AG04449 (cell line): Measurements from ENCODE around the gene RBM8A.

Experiments used
- CTCF ChIA-PET: fragments of 350-600 bp; formaldehyde crosslinking; extraction: SDS; loops from one replicate; lab custom pipeline; 2021; ENCODE audit warnings: antibody characterized with exemption; lab: Yijun Ruan, JAX
- POLR2A ChIA-PET: fragments of 400-600, 350-600 bp; formaldehyde crosslinking; extraction: SDS; loops from one replicate; lab custom pipeline; 2020; ENCODE audit warnings: antibody characterized with exemption, inconsistent platforms; lab: Yijun Ruan, JAX
- DNase-seq: peaks from one replicate; pipeline ENCODE4 v3.0.0-alpha.2; 2010; ENCODE audit warnings: low read depth, low spot score
- H3K4me3 ChIP-seq: 2 replicates; pipeline ENCODE4 v1.5.1; 2011; ENCODE audit warnings: low read depth, mild to moderate bottlenecking, control low read depth, low read length
- CTCF ChIP-seq: IDR thresholded peaks from one replicate; pipeline ENCODE4 v1.5.1; 2011; ENCODE audit warnings: mild to moderate bottlenecking, moderate library complexity, low read length, control low read depth, inconsistent platforms; ENCODE audit not compliant: insufficient read depth; ENCODE audit errors: missing control alignments

Gene RBM8A

DNA sequence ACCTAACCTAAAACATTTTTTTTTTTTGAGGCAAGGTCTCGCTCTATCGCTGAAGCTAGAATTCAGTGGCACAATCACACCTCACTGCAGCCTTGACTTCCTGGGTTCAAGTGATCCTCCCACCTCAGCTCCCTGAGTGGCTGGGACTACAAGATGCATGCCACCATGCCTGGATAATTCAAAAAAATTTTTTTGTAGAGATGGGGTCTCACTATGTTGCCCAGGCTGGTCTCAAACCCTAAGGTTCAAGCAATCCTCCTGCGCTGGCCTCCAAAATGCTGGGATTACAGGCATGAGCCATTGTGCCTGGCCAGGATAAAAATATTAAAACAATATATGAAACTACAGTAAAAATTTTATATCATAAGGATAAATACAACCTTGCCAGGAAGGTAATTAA is 25.6 kb upstream of the RBM8A start:
- ChIA-PET CTCF (interaction anchor here (1.3 to 2.0 kb wide), 2 partner anchors 25 to 108 kb away, joined by 4 to 7 read pairs; partner anchors contain the start of genes NUDT17 and RBM8A), POLR2A (no interaction called here)

GRCh38 chr1:145951526-145951925 is 24.2 kb upstream of the RBM8A start:
- TF ChIP-seq CTCF, result no peak
- no peak overlapping the region for H3K4me3 ChIP-seq
- DNase-seq, result no peak
- CTCF ChIA-PET, result interaction anchor here (1.3 to 1.7 kb wide), 2 partner anchors 28 to 106 kb away, joined by 4 to 5 read pairs; partner anchors contain the start of gene NUDT17
- POLR2A ChIA-PET, result no interaction called here

More for the DNA sequence above, 25.6 kb upstream of the RBM8A start:
- H3K4me3 ChIP-seq, result no peak overlapping the region
- no peak for DNase-seq
- no peak for TF ChIP-seq CTCF

DNA sequence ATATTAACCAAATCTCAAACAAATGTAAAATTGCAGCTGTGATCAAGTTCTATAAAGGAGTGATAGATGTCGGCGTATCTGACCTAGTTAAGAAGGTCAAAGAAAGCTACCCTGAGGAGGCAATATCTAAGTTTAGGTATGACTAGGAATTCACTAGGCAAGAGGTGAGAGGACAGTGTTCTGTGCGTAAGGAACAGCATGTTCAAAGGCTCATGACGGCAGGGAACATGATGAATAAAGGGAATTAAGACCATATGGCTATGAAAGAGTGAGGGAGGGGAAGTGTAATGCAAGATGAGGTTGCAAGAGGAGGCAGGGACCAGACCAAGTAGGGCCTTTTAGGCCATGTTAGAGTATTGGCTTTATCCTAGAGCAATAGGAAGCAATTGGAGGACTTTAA is 21.9 kb upstream of the RBM8A start:
- TF ChIP-seq CTCF, result no peak
- ChIA-PET POLR2A (interaction anchor here (0.6 kb wide), 1 partner anchor 22 kb away, joined by 3 read pairs; the partner anchor contains the start of gene RBM8A), CTCF (interaction anchor here (0.6 to 1.4 kb wide), 5 partner anchors 9 to 81 kb away, joined by 3 to 4 read pairs (median 3); partner anchors contain the start of gene LIX1L)
- H3K4me3 ChIP-seq, result no peak overlapping the region
- DNase-seq, result no peak

DNA sequence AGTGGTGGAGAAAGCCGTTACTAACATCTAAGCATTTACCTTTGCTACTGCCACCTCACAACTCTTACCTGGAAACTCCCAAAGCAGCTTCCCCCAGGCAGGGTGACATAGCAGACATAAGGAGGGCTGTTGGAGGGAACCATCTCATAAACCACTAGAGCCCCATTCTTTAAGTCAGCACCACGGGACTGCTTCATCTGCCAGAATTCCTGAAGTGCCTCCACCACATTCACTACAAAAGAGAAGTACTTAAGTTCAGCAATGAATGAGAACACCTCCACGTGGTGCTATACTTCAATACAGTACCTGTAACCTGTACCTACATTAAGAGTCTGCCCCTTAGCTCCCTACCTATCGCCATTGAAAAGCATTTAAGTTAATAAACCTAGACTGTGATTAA is 20.3 kb upstream of the RBM8A start:
- ChIA-PET POLR2A (no interaction called here), CTCF (interaction anchor here (1.1 kb wide), 1 partner anchor 30 kb away, joined by 3 read pairs; no protein-coding TSS in a partner anchor)
- no peak for DNase-seq
- no peak overlapping the region for H3K4me3 ChIP-seq
- no peak for TF ChIP-seq CTCF

DNA sequence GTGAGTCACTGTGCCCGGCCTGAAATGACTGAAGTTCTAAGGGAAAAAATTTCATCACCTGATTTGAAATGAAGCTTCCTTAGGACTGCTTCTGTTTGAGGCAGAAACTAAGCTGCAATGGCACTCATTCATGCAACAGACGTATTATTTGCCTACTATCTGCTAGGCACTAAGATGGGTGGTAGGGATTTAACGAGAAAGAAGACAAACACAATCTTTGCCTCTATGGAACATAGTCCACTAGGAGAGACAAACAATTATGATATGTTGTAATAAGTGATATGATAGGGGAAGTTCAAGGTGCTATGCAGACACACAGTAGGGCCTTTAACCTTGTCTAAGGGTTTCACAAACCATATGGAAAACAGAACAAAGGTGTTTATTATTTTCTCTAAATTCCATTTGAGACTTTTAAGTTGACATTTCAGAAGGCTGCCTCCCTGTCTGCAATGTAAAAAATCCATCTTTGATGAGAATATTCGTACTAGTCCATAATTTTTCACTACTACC is 19.2 kb upstream of the RBM8A start:
- H3K4me3 ChIP-seq, result no peak overlapping the region
- ChIA-PET CTCF (no interaction called here), POLR2A (no interaction called here)
- no peak for TF ChIP-seq CTCF
- DNase-seq, result no peak

DNA sequence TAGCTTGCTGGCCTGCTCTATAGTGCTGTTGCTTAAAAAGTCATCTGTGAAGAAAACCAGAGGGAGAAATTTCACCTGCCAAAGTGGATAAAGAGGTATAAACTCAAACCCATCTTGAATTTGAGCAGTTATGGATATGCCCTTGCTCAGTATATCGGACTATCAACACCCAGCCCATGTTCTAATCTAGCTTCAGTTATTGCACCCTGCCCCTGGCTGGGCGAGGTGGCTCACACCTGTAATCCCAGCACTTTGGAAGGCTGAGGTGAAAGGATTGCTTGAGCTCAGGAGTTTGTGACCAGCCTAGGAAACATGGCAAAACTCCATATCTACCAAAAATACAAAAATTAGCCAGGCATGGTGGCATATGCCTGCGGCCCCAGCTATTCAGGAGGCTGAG is 17.2 kb upstream of the RBM8A start:
- no peak overlapping the region for H3K4me3 ChIP-seq
- ChIA-PET POLR2A (interaction anchor here (1.0 kb wide), 1 partner anchor 17 kb away, joined by 3 read pairs; the partner anchor contains the start of gene RBM8A), CTCF (interaction anchor here (0.8 to 1.3 kb wide), 3 partner anchors 10 to 15 kb away, joined by 3 to 5 read pairs (median 3); no protein-coding TSS in a partner anchor)
- no peak for DNase-seq
- TF ChIP-seq CTCF, result no peak
